Measurements from ENCODE around the gene INTS1. TPM values are rescaled to one million over a fixed set of nuclear protein-coding genes. Genes with fewer than 3 reads are reported as not detected.

Gene INTS1
- total and polyA plus RNA-seq, 4 donors: 31.2 to 121 (median 46.0) TPM

DNA sequence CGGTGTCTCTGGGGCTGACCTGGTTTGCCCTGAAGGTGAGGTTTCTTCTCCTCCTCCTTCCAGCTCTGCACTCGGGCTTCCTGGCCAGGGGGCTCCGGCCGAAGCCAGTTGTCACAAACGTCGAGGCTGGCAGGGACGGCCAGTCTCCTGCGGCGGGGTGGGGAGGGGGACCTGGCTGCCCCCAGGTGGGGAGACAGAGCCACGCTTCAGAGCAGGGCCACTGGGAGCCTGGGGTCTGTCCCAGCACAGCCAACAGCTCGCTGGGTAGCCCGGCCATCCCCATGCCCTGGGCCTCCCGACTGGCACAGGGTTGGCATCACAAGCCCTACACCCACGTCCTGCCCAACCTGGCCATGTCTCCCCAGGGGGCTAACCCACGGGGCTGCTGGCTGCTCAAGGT is 65.4 kb downstream of the INTS1 start:
- no peak for DNase-seq
- no peak for ATAC-seq (ENCODE audit: insufficient read depth, low FRiP score)
- Histone ChIP-seq H3K36me3 (ENCODE audit: control insufficient read depth in 4 of 4, insufficient read depth in 4 of 4, low read length in 4 of 4) (peaks cover 0 to 56% (median 0%) of the 10 kb centered on the region in 4 donors), H3K9ac (ENCODE audit: insufficient read depth in 1 of 2, low read length in 2 of 2) (no peak overlapping the region), H3K4me1 (ENCODE audit: control insufficient read depth in 5 of 5, insufficient read depth in 5 of 5, low read length in 5 of 5) (no peaks in the 10 kb centered on the region), H3K27me3 (ENCODE audit: control insufficient read depth in 3 of 3, insufficient read depth in 3 of 3, low read length in 2 of 3) (no peaks in the 10 kb centered on the region), H3K4me3 (no peak overlapping the region), H3K9me3 (ENCODE audit: control insufficient read depth in 4 of 4, insufficient read depth in 3 of 4, low read length in 3 of 4) (no peaks in the 10 kb centered on the region), H3K27ac (ENCODE audit: low read depth in 1 of 2, low read length in 1 of 2) (no peak overlapping the region)
- WGBS, 2 donors: 87% methylated on average over 13 to 15 of the region's 15 CpGs
- TF ChIP-seq, protein P1, sequence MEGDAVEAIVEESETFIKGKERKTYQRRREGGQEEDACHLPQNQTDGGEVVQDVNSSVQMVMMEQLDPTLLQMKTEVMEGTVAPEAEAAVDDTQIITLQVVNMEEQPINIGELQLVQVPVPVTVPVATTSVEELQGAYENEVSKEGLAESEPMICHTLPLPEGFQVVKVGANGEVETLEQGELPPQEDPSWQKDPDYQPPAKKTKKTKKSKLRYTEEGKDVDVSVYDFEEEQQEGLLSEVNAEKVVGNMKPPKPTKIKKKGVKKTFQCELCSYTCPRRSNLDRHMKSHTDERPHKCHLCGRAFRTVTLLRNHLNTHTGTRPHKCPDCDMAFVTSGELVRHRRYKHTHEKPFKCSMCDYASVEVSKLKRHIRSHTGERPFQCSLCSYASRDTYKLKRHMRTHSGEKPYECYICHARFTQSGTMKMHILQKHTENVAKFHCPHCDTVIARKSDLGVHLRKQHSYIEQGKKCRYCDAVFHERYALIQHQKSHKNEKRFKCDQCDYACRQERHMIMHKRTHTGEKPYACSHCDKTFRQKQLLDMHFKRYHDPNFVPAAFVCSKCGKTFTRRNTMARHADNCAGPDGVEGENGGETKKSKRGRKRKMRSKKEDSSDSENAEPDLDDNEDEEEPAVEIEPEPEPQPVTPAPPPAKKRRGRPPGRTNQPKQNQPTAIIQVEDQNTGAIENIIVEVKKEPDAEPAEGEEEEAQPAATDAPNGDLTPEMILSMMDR (IDR thresholded peaks at IDR 0.05; ENCODE audit: control extremely low read depth, extremely low read depth): no peak

DNA sequence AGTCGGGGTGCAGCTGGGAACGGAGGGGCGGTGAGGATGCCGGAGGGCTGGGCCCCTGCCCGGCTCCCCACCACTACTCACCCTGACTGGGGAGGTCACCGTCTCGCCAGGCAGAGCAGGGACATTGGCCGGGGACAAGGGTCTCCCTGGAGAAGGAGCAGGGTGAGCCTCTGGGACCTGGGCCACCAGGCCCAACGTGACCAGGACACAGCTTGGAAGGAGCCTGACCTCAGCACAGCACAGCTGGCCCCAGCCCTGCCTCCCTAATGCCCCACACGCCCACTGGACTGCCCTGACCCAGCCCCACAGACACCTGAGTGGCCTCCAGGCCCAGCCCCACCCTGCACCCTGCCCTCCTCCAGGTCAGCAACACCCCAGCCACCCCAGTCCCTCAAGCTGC is 66.0 kb downstream of the INTS1 start:
- H3K36me3 ChIP-seq (ENCODE audit: control insufficient read depth in 4 of 4, insufficient read depth in 4 of 4, low read length in 4 of 4): peaks cover 0 to 56% (median 0%) of the 10 kb centered on the region in 4 donors
- TF ChIP-seq, protein P1 (IDR thresholded peaks at IDR 0.05; ENCODE audit: control extremely low read depth, extremely low read depth): no peak
- H3K9me3 ChIP-seq (ENCODE audit: control insufficient read depth in 4 of 4, insufficient read depth in 3 of 4, low read length in 3 of 4): no peaks in the 10 kb centered on the region

DNA sequence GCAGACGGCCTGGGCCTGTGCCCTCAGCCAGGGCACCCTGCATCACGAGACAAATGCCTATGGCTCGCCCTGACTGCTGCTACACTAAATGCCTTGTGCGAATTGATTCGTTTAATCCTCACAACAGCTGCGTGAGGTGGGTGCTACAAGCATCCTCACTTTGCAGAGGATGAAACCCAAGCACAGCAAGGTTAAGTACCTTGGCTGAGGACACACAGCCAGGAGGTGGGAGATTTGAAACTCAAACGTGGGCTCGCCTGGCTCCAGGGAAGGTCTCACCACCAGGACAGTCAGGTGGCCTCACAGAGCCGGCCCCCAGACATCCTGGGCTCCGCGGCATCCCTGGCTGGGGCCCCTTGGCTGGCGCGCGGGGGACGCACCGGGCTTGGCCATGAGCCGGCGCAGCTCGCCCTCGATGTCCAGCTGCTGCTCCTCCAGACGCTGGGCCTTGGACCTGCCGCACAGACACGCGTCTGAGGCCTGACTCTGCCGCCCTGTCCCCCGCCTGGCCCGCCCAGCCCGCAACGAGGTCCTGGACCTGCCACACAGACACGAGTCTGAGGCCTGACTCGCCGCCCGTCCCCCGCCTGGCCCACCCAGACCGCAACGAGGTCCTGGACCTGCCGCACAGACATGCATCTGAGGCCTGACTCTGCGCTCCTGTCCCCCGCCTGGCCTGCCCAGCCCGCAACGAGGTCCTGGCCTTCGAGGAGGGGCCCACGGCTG is 66.9 kb downstream of the INTS1 start:
- DNase-seq: no peak
- H3K36me3 ChIP-seq (ENCODE audit: control insufficient read depth in 4 of 4, insufficient read depth in 4 of 4, low read length in 4 of 4): peaks cover 0 to 53% (median 0%) of the 10 kb centered on the region in 4 donors

More for the DNA sequence above, 66.0 kb downstream of the INTS1 start:
- H3K27me3 ChIP-seq (ENCODE audit: control insufficient read depth in 3 of 3, insufficient read depth in 3 of 3, low read length in 2 of 3): no peaks in the 10 kb centered on the region
- DNase-seq (no peak), ATAC-seq (ENCODE audit: insufficient read depth, low FRiP score) (no peak)
- H3K4me1 ChIP-seq (ENCODE audit: control insufficient read depth in 5 of 5, insufficient read depth in 5 of 5, low read length in 5 of 5): no peaks in the 10 kb centered on the region
- H3K4me3 ChIP-seq: no peak overlapping the region
- 95 to 97% methylated on average over 10 of the region's 10 CpGs for WGBS, 2 donors
- H3K9ac ChIP-seq (ENCODE audit: insufficient read depth in 1 of 2, low read length in 2 of 2): no peak overlapping the region
- no peak overlapping the region for H3K27ac ChIP-seq (ENCODE audit: low read depth in 1 of 2, low read length in 1 of 2)

More for the DNA sequence above, 66.9 kb downstream of the INTS1 start:
- ATAC-seq (ENCODE audit: insufficient read depth, low FRiP score): no peak
- no peaks in the 10 kb centered on the region for H3K4me1 ChIP-seq (ENCODE audit: control insufficient read depth in 5 of 5, insufficient read depth in 5 of 5, low read length in 5 of 5)
- TF ChIP-seq, protein P1 (IDR thresholded peaks at IDR 0.05; ENCODE audit: control extremely low read depth, extremely low read depth): no peak
- no peak overlapping the region for H3K4me3 ChIP-seq
- H3K9ac ChIP-seq (ENCODE audit: insufficient read depth in 1 of 2, low read length in 2 of 2): no peak overlapping the region
- no peak overlapping the region for H3K27ac ChIP-seq (ENCODE audit: low read depth in 1 of 2, low read length in 1 of 2)
- H3K9me3 ChIP-seq (ENCODE audit: control insufficient read depth in 4 of 4, insufficient read depth in 3 of 4, low read length in 3 of 4): no peaks in the 10 kb centered on the region
- WGBS, 2 donors: 94 to 95% methylated on average over 43 of the region's 43 CpGs
- H3K27me3 ChIP-seq (ENCODE audit: control insufficient read depth in 3 of 3, insufficient read depth in 3 of 3, low read length in 2 of 3): no peaks in the 10 kb centered on the region

Data from lung (tissue), 12 donors.